NCI-H1417 (cell line): Measurements from ENCODE around the gene NOPCHAP1.
"Not testable (repeated sequence)": the region's sequence is repeated elsewhere in the genome, so short reads cannot be mapped to it uniquely, and the experiment has no call there.

Experiments
- DNase-seq, 3 experiments: peaks; one replicate each; lab custom pipeline; 2025; lab: John Stamatoyannopoulos, UW

The NOPCHAP1 gene

GRCh38 chr12:104964856-104965205, 21.3 kb upstream of the NOPCHAP1 start:
- peak in 1 of 3 experiments; percentile 35 for DNase-seq

GRCh38 chr12:104966677-104967076, 19.4 kb upstream of the NOPCHAP1 start:
- DNase-seq = no peak

GRCh38 chr12:104969343-104969742, 16.8 kb upstream of the NOPCHAP1 start:
- DNase-seq = no peak

GRCh38 chr12:104971306-104971705, 14.8 kb upstream of the NOPCHAP1 start:
- no peak for DNase-seq

- no peak for DNase-seq
These were observed 12.9 kb upstream of the NOPCHAP1 start for GRCh38 chr12:104973250-104973649.

- DNase-seq = no peak
These were observed 11.4 kb upstream of the NOPCHAP1 start for GRCh38 chr12:104974626-104975290.

- no peak for DNase-seq
These were observed 10.4 kb upstream of the NOPCHAP1 start for GRCh38 chr12:104975587-104976343.

GRCh38 chr12:104976703-104977102, 9.4 kb upstream of the NOPCHAP1 start:
- DNase-seq = no peak

- not testable (repeated sequence) for DNase-seq
These were observed 8.4 kb upstream of the NOPCHAP1 start for GRCh38 chr12:104977688-104978087.

- no peak for DNase-seq
These were observed 910 bp upstream of the NOPCHAP1 start for GRCh38 chr12:104985206-104985605.

GRCh38 chr12:104990950-104991349, 4.8 kb downstream of the NOPCHAP1 start:
- no peak for DNase-seq

GRCh38 chr12:104991565-104992128, 5.5 kb downstream of the NOPCHAP1 start:
- DNase-seq = peak in 1 of 3 experiments; percentile 52

- DNase-seq = no peak
These were observed 8.2 kb downstream of the NOPCHAP1 start for GRCh38 chr12:104994336-104994735.

- no peak for DNase-seq
These were observed 11.4 kb downstream of the NOPCHAP1 start for GRCh38 chr12:104997541-104997940.

GRCh38 chr12:104998423-104999346, 12.6 kb downstream of the NOPCHAP1 start:
- peak; percentile 89 to 98 (median 94) for DNase-seq

- DNase-seq = no peak
These were observed 13.2 kb downstream of the NOPCHAP1 start for GRCh38 chr12:104999347-104999685.

- DNase-seq = no peak
These were observed 15.4 kb downstream of the NOPCHAP1 start for GRCh38 chr12:105001476-105001875.

GRCh38 chr12:105013892-105014291, 27.8 kb downstream of the NOPCHAP1 start:
- DNase-seq = peak in 2 of 3 experiments; percentile 12 to 16

- no peak for DNase-seq
These were observed 28.5 kb downstream of the NOPCHAP1 start for GRCh38 chr12:105014603-105015002.

GRCh38 chr12:105015543-105015942, 29.4 kb downstream of the NOPCHAP1 start:
- no peak for DNase-seq

- DNase-seq = no peak
These were observed 31.9 kb downstream of the NOPCHAP1 start for GRCh38 chr12:105018012-105018411.

GRCh38 chr12:105018776-105019175, 32.7 kb downstream of the NOPCHAP1 start:
- DNase-seq = no peak
